CD4-positive, alpha-beta T cell treated with Interleukin-2 at 100 ng/mL for 4 hours (primary cell): ENCODE results near the gene SAFB.

Experiments used
- DNase-seq: peaks from one replicate; pipeline ENCODE4 v3.0.0-alpha.2; 2020; ENCODE audit warnings: low spot score

The SAFB gene

DNA sequence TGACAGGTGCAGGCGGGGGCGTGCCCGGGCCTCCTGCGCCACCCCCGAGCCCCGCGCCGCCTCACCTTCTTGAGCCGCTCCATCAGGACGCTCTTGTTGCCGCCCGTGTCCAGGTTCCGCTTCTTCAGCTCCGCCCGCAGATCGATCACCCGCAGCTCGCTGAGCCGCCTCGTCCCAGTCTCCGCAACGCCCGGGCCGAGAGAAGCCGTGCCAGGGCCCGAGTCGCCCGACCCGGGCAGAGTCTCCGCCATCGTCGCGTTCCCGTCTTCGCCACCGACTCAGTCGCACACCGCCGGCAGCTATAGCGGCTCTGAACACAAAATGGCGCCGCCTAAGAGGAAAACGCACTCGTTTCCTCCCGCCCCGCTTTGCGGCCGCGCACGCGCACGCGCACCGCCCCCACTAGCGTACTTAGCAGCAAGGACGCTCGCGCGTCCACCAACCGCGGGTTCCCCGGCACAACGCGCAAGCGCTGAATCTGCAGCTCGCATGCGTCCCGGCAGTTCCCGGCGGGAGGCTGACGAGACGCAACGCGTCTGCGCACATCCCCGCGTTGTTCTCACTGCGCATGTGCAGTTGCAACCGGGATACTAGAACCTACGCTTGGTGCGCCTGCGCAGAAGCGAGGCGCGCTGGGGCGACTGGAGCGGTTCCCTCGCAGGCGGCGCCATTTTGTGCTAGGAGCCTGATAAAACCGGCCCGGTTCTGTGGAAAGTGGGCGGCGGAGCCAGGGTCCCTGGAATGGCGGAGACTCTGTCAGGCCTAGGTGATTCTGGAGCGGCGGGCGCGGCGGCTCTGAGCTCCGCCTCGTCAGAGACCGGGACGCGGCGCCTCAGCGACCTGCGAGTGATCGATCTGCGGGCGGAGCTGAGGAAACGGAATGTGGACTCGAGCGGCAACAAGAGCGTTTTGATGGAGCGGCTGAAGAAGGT, at the start of gene SAFB, which contains the start of gene SAFB2:
Gene SAFB, plus strand, starts transcription at position 619 of the 932 bp plus-strand sequence. Its CDS starts 123 bp downstream, at position 742.
Gene SAFB2, minus strand, starts transcription at position 312 of the 932 bp plus-strand sequence. Its CDS starts 61 bp downstream, at position 251.
- DNase-seq = peak; percentile 100

DNA sequence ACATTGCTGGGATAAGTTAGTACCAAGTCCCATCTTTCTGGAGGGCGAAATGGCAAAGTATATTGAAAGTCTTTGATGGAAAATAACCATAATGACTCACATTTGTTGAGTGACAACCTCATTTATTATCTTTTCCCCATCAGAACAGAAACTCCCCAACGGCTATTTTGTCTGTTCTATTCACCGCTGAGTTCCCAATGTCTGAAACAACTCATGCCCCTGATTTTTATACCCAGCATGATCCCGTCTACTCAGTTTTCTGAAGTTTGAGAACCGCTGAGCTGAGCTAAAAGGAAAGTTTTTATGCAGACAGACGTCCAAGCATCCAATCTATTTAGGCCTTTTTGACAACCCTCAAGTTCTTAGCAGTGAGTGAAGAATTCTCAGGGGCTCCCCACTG, 47.3 kb upstream of the SAFB start:
- no peak for DNase-seq

GRCh38 chr19:5578097-5578846, 44.6 kb upstream of the SAFB start:
- DNase-seq = peak; percentile 67

- no peak for DNase-seq
Observed at GRCh38 chr19:5579286-5579685, 43.6 kb upstream of the SAFB start.

- DNase-seq = no peak
Observed at GRCh38 chr19:5579697-5580096, 43.2 kb upstream of the SAFB start.

DNA sequence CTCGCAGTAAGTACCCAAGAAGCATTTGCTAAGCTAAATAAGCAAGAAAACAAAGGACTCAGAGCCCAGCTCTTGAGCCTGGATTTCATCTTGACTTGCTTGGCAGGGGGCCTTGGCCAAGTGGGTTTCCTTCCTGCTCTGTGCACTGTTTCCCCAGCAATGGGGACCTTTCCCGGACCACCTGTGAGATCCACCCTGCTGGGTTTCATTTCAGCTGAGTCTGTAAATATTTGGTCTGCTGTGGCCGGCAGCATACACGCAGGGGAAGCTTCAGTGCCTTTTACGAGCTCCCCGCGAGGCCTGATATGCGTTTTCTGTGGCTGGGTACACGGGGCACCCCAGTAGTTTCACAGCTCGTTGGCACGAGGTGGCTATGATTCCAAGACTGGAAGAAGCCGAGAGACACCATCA, 42.7 kb upstream of the SAFB start:
- DNase-seq = no peak

GRCh38 chr19:5585461-5586299, 37.2 kb upstream of the SAFB start:
- DNase-seq = peak; percentile 11

GRCh38 chr19:5586300-5587070, 36.4 kb upstream of the SAFB start:
- DNase-seq = no peak

GRCh38 chr19:5587071-5587455, 35.8 kb upstream of the SAFB start:
- no peak for DNase-seq

DNA sequence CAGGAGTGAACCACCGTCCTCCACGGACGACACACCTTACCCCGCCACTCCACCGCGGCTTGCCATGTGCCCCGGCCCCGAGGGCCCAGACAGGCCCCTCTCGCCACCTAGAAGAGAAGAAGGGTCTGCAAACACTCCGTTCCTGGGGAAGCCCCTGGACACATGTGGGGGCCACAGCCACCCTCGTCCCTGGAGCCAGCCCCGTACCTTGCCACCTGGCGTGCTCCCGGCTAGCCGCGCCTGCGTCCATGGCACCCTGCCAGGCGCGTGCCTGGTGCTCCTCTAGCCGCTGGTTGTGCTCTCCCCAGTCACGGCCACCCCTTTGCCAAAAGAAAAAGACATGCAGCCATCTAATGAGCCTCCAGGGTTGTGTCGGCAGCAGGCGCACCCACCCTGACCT, 35.2 kb upstream of the SAFB start:
- no peak for DNase-seq

DNA sequence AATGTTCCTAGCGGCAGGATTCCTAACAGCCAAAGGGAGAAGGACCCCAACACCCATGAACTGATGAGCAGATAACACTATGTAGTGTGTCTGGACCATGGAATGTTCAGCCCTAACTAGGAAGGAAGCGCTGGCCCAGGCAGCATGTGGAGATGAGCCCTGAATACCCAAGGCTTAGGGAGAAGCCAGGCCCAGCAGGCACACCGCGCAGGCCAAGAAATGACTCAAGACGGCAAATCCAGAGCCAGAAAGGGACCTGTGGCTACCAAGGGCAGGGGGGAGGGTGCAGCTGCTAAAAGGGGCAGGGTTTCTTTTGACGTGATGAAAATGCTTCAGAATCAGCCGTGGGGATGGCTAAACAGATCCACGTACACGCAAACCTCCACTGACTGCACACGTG, 34.4 kb upstream of the SAFB start:
- no peak for DNase-seq

DNA sequence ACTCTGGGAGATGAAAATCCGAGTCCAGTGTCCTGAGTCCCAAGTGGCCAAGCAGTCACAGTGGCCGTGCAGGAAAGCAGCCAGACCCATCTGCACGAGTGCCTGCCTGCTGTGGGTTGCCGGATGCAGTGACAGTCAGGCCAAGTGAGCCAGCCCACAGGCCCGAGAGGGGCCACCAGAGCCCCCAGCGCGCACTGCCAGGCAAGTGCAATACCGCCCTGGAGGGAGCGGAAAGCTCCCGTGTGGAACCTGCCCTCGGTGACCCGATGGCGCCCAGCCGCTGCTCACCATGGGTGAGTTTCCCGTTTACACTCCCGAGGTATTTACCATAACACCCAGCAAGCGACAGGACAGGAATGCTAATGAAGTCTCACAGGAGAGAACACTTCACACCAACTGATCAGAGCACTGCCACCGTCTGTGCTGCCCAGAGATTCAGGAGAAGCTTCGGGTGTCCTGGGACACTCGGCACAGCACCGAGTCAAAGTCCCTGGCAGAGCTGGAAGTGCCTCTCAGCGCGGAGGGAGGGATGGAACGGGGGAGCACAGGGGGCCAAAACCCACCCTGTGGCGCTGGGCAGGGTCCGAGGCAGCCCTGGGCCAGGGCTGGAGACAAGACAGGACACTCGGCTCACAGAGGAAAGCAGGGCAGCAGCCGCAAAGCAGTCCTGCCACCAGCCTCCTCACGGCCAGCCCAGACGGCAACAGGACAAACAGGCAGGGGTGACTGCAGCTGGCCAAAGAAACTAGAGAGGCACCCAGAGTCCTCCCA, 33.8 kb upstream of the SAFB start:
- no peak for DNase-seq

- no peak for DNase-seq
Observed at GRCh38 chr19:5590151-5590864, 32.6 kb upstream of the SAFB start.

- DNase-seq = no peak
Observed at GRCh38 chr19:5590865-5591154, 32.1 kb upstream of the SAFB start.

GRCh38 chr19:5591476-5591875, 31.4 kb upstream of the SAFB start:
- DNase-seq = no peak

GRCh38 chr19:5592531-5593342, 30.1 kb upstream of the SAFB start:
- no peak for DNase-seq

DNA sequence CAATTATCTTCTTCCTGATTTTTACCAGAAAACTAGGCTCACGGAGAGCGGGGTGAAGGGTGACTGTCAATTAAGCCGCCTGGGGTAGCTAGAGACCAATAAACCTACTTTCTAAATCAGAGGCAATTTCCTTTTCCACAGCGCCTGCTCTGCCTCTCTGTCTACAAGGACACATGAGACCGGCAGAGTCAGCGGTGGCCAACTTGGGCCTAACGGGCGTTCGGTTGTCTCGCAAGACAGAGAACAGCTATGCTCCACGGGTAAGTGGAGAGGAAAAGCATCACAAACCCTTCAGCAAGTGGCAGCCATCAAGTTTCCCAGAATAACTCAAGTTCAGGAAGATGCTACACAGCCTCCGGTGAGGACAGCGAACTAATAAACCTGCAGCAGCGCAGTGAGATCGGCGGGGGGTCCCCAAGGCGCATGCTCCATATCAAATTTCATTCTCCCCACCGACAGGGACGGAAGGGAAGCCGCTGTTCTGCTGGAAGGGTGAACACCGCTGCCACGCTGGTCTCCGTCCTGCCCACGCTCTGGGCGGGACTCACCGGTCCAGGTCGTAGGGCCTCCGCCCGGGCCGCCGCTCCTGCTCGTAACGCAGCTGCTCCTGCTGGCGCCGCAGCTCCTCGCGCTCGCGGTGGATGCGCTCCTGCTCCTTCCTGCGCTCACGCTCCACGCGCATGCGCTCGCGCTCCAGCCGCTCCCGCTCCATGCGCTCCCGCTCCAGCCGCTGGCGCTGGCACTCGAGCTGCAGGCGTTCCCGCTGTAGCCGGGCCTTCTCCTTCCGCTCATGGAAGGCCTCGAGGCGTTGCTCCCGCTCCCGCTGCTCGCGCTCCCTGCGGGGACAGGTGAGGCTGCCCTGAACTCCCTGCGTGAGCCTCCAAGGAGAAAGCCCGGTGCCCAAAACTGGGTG, 29.3 kb upstream of the SAFB start:
- DNase-seq = no peak

DNA sequence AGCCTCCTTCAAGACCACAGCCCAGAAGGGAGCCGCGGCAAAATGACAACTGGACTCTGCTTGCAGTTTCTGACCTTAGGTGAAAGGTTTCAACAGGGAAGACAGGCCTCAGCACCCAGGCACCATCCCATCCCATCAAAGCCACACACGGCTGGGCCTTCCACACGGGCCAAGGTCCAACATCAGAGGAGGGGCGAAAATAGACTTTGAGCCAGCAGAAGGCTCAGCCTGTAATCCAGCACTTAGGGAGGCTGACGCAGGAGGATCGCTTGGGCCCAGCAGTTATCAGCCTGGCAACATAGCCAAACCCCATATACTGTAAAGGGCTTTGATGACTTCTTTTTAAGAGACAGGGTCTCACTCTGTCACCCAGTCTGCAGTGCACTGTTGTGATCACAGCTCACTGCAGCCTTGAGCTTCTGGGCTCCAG, 28.3 kb upstream of the SAFB start:
- no peak for DNase-seq
